Stimulated activated CD8-positive, alpha-beta memory T cell treated with anti-CD3 and anti-CD28 coated beads, Interleukin-15, amount 100 ng/mL, for 24 hours (primary cell): ENCODE data around the gene CCDC107.
"Not testable (repeated sequence)": the region's sequence is repeated elsewhere in the genome, so short reads cannot be mapped to it uniquely, and the experiment has no call there.

Experiments
- DNase-seq: peaks from one replicate; pipeline ENCODE4 v3.0.0-alpha.2; 2020; ENCODE audit warnings: low read depth

The CCDC107 gene

GRCh38 chr9:35638751-35639150 lies 19.3 kb upstream of the CCDC107 start:
- not testable (repeated sequence) for DNase-seq

GRCh38 chr9:35639225-35639624 lies 18.9 kb upstream of the CCDC107 start:
- not testable (repeated sequence) for DNase-seq

- DNase-seq: no peak
Observed at GRCh38 chr9:35639631-35640030, 18.5 kb upstream of the CCDC107 start.

- not testable (repeated sequence) for DNase-seq
Observed at GRCh38 chr9:35640431-35640830, 17.7 kb upstream of the CCDC107 start.

- not testable (repeated sequence) for DNase-seq
Observed at GRCh38 chr9:35641478-35641877, 16.6 kb upstream of the CCDC107 start.

GRCh38 chr9:35643046-35643445 lies 15.0 kb upstream of the CCDC107 start:
- no peak for DNase-seq

GRCh38 chr9:35645736-35646135 lies 12.4 kb upstream of the CCDC107 start:
- not testable (repeated sequence) for DNase-seq

- DNase-seq: no peak
Observed at GRCh38 chr9:35646153-35646532, 11.9 kb upstream of the CCDC107 start.

GRCh38 chr9:35646533-35647265 lies 11.4 kb upstream of the CCDC107 start:
- DNase-seq: peak; percentile 83

GRCh38 chr9:35649431-35650340 lies 8.4 kb upstream of the CCDC107 start:
- DNase-seq: no peak

- DNase-seq: no peak
Observed at GRCh38 chr9:35650341-35651158, 7.5 kb upstream of the CCDC107 start, which contains the start of gene SIT1. SIT1 (minus strand) TSS chr9:35650931; CDS start chr9:35650853, 78 bp downstream.

GRCh38 chr9:35651956-35652828 lies 5.9 kb upstream of the CCDC107 start:
- no peak for DNase-seq

GRCh38 chr9:35652829-35653209 lies 5.3 kb upstream of the CCDC107 start:
- DNase-seq: no peak

- no peak for DNase-seq
Observed at GRCh38 chr9:35653611-35654010, 4.5 kb upstream of the CCDC107 start.

GRCh38 chr9:35656348-35656747 lies 1.7 kb upstream of the CCDC107 start:
- no peak for DNase-seq

GRCh38 chr9:35656831-35657545 lies 1.1 kb upstream of the CCDC107 start:
- DNase-seq: no peak

GRCh38 chr9:35657546-35658136 lies 451 bp upstream of the CCDC107 start, which contains the start of gene RMRP:
RMRP (minus strand) TSS chr9:35658019.
- peak; percentile 77 for DNase-seq

GRCh38 chr9:35658968-35659220 lies 802 bp downstream of the CCDC107 start:
- no peak for DNase-seq

GRCh38 chr9:35659340-35659739 lies 1.2 kb downstream of the CCDC107 start:
- DNase-seq: no peak

GRCh38 chr9:35660966-35661415 lies 2.9 kb downstream of the CCDC107 start:
- DNase-seq: no peak
